ENCODE data around the gene ARFGEF3.

ARFGEF3 gene

GRCh38 chr6:138238368-138238767, 76.6 kb downstream of the ARFGEF3 start:
- TF ChIP-seq CTCF (IDR thresholded peaks at IDR 0.05; ENCODE audit: control insufficient read depth, extremely low read depth, insufficient read depth) = no peak
- DNase-seq (ENCODE audit: low read depth) = no peak
- no peak overlapping the region for H3K4me3 ChIP-seq (ENCODE audit: low read depth, low read length)

- no peak overlapping the region for H3K4me3 ChIP-seq (ENCODE audit: low read depth, low read length)
- DNase-seq (ENCODE audit: low read depth) = no peak
- no peak for TF ChIP-seq CTCF (IDR thresholded peaks at IDR 0.05; ENCODE audit: control insufficient read depth, extremely low read depth, insufficient read depth)
Observed at GRCh38 chr6:138239774-138240173, 78.0 kb downstream of the ARFGEF3 start.

GRCh38 chr6:138240476-138241245, 78.9 kb downstream of the ARFGEF3 start:
- DNase-seq (ENCODE audit: low read depth) = no peak
- no peak overlapping the region for H3K4me3 ChIP-seq (ENCODE audit: low read depth, low read length)
- no peak for TF ChIP-seq CTCF (IDR thresholded peaks at IDR 0.05; ENCODE audit: control insufficient read depth, extremely low read depth, insufficient read depth)

- 0 out of 2 replicates have a peak overlapping the region, but pooled peaks have one; percentile 3 for H3K4me3 ChIP-seq (ENCODE audit: low read depth, low read length)
- TF ChIP-seq CTCF (IDR thresholded peaks at IDR 0.05; ENCODE audit: control insufficient read depth, extremely low read depth, insufficient read depth) = no peak
- DNase-seq (ENCODE audit: low read depth) = no peak
Observed at GRCh38 chr6:138241381-138241780, 79.6 kb downstream of the ARFGEF3 start.

- H3K4me3 ChIP-seq (ENCODE audit: low read depth, low read length) = 0 out of 2 replicates have a peak overlapping the region, but pooled peaks have one; percentile 3
- TF ChIP-seq CTCF (IDR thresholded peaks at IDR 0.05; ENCODE audit: control insufficient read depth, extremely low read depth, insufficient read depth) = no peak
- no peak for DNase-seq (ENCODE audit: low read depth)
Observed at GRCh38 chr6:138241934-138242333, 80.2 kb downstream of the ARFGEF3 start.

- TF ChIP-seq CTCF (IDR thresholded peaks at IDR 0.05; ENCODE audit: control insufficient read depth, extremely low read depth, insufficient read depth) = no peak
- peak; percentile 67 for DNase-seq (ENCODE audit: low read depth)
- no peak overlapping the region for H3K4me3 ChIP-seq (ENCODE audit: low read depth, low read length)
Observed at GRCh38 chr6:138242987-138243592, 81.4 kb downstream of the ARFGEF3 start.
